HG02970 (cell line): ENCODE results near the gene BCL2.
"Not testable (repeated sequence)": the region's sequence is repeated elsewhere in the genome, so short reads cannot be mapped to it uniquely, and the experiment has no call there.

Experiments
- ATAC-seq: cut with Tn5 transposase; IDR thresholded peaks from one replicate; pipeline ENCODE4 v1.9.1; 2021; ENCODE audit warnings: mild to moderate bottlenecking, moderate library complexity, moderate number of reproducible peaks; ENCODE audit not compliant: unreplicated experiment, low FRiP score

BCL2 gene

GRCh38 chr18:63238693-63239075 lies 80.9 kb downstream of the BCL2 start:
- no peak for ATAC-seq

GRCh38 chr18:63237881-63238692 lies 81.5 kb downstream of the BCL2 start:
- ATAC-seq, result no peak

- ATAC-seq, result no peak
Observed at GRCh38 chr18:63236921-63237846, 82.4 kb downstream of the BCL2 start.

GRCh38 chr18:63236406-63236805 lies 83.2 kb downstream of the BCL2 start:
- no peak for ATAC-seq

- not testable (repeated sequence) for ATAC-seq
Observed at GRCh38 chr18:63235920-63236319, 83.6 kb downstream of the BCL2 start.

GRCh38 chr18:63234841-63235240 lies 84.7 kb downstream of the BCL2 start:
- no peak for ATAC-seq

GRCh38 chr18:63234432-63234831 lies 85.1 kb downstream of the BCL2 start:
- ATAC-seq, result no peak

GRCh38 chr18:63233334-63233733 lies 86.2 kb downstream of the BCL2 start:
- ATAC-seq, result no peak

- no peak for ATAC-seq
Observed at GRCh38 chr18:63232826-63233225, 86.7 kb downstream of the BCL2 start.

GRCh38 chr18:63229971-63230370 lies 89.6 kb downstream of the BCL2 start:
- no peak for ATAC-seq

GRCh38 chr18:63225434-63225833 lies 94.1 kb downstream of the BCL2 start:
- ATAC-seq, result no peak

- ATAC-seq, result no peak
Observed at GRCh38 chr18:63224630-63225029, 94.9 kb downstream of the BCL2 start.

- no peak for ATAC-seq
Observed at GRCh38 chr18:63223837-63224236, 95.7 kb downstream of the BCL2 start.

- no peak for ATAC-seq
Observed at GRCh38 chr18:63220903-63221302, 98.7 kb downstream of the BCL2 start.

- ATAC-seq, result no peak
Observed at GRCh38 chr18:63218472-63218871, 101.1 kb downstream of the BCL2 start.

- no peak for ATAC-seq
Observed at GRCh38 chr18:63216516-63217311, 102.9 kb downstream of the BCL2 start.

- ATAC-seq, result no peak
Observed at GRCh38 chr18:63213936-63214671, 105.5 kb downstream of the BCL2 start.

- no peak for ATAC-seq
Observed at GRCh38 chr18:63213331-63213900, 106.2 kb downstream of the BCL2 start.

GRCh38 chr18:63210521-63210920 lies 109.0 kb downstream of the BCL2 start:
- ATAC-seq, result no peak

GRCh38 chr18:63208676-63209075 lies 110.9 kb downstream of the BCL2 start:
- ATAC-seq, result no peak
